M059J (cell line): ENCODE data around the gene BCAN. TPM values are rescaled to one million over a fixed set of nuclear protein-coding genes. Genes with fewer than 3 reads are reported as not detected.

ENCODE experiments used
- DNase-seq: peaks from one replicate; pipeline ENCODE4 v3.0.0-alpha.2; 2012; ENCODE audit warnings: low read depth
- total RNA-seq: library from RNA; depleted of rRNA; stranded (reverse); fragments of >200 nt; shearing (Covaris generic); gene quantifications from 2 replicates; pipeline ENCODE4 v1.2.3, GENCODE V29; 2014

BCAN gene
- total RNA-seq, 1 experiment from 2014 or later = not detected

- peak; percentile 57 for DNase-seq
Observed at GRCh38 chr1:156662005-156662799, 20.3 kb downstream of the BCAN start.

GRCh38 chr1:156662800-156663055, 20.8 kb downstream of the BCAN start:
- no peak for DNase-seq

DNA sequence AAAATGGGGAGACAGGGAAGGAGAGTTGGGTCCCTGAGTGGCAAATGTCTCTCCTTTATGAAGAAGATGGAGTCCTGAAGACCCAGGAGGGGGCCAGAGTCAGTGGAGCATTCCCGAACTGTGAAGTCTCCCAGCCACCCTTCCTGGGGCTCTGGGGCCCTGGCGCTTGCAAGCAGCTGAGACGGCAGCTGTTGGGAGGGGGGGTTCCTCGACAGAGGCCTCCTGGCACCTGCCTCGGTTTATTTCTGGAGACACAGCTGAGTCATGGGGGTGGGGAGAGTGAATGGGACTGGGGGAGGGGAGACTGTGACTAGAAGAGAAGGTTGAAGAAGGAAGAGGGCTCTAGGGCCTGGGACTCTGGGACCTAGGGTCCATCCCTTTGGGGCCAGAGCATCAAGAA, 21.3 kb downstream of the BCAN start:
- DNase-seq = peak; percentile 45

DNA sequence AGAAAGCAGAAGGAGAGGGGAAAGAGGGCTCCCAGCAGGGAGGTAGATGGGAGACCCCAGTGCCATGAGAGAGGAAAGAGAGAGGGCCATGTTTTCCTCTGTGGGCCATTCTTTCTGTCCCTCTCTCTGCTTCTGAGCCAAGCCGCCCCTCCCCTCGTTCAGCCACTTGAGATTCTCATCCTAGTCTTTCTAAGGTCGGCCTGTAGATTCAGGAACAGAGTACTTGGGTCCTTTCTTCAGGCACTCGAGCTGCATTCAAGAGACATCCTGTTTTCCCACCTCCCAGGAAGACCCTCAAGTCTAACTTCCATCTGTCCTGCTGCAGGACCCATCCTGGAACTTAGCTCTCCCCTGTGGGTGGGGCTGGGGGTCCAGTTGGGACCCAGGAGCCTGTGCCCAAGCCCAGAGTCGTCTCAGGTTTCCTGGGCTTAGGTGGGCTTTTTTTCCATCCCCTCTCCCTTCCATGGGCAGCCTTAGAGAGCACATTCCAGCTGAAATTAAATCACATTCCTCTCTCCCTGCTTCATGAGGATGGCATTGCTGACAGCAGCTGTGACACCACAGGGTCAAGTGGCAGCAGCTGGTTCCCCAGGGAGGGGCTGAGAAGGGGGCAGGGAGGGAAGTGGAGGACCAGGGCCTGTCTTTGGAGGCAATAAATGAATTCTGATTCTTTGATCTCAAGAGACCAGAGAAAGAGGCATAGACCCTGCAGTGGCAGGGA, 22.3 kb downstream of the BCAN start:
- DNase-seq = peak; percentile 41

DNA sequence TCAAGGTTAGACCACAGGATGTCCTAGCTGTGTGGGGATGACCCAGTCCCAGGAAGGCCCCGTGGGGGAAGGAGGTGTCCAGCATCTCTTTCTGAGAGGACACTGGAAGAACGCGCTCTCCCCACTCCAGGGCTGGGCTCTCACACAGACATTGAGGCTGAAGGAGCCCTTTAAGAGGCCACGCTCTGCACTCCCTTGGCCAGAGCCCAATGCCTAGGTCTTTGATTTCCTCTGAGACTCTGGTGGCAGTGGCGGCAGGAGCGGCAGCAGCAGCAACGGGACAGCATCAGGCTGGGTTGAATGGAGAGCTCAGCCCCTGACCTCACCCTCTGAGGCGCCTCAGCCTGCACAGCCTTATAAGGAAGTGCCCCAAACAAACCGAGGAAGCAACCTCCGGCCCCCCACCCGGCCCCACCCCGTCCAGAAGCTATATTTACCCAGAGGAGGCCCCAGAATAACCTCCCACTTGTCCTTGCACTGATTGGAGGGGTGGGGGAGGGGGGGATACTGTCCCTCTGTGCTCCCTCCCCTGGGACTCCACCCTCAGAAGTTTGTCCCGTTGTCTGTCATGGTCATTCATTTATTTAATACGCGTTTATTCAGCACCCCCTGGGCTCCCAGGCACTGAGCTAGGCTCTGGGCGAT, 23.0 kb downstream of the BCAN start:
- DNase-seq = no peak

DNA sequence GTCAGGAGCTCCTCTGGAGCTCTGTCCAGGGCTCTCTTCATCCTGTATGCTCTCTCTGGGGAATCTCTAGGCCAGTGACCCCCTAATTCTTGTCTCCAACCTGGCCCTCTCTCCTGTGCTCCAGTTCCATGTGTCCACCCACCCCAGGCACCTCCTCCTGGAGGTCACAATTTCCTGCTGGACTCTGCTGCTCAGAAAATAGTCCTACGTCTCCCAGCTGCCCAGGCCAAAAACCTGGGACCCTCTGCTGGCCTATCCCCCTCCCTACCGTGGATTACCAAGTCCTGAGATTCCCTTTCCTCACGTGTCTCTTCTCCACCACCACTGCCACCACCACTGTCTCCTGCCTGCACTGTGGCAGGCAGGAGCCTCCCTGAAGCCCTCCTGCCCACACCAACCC, 23.6 kb downstream of the BCAN start:
- DNase-seq = no peak

DNA sequence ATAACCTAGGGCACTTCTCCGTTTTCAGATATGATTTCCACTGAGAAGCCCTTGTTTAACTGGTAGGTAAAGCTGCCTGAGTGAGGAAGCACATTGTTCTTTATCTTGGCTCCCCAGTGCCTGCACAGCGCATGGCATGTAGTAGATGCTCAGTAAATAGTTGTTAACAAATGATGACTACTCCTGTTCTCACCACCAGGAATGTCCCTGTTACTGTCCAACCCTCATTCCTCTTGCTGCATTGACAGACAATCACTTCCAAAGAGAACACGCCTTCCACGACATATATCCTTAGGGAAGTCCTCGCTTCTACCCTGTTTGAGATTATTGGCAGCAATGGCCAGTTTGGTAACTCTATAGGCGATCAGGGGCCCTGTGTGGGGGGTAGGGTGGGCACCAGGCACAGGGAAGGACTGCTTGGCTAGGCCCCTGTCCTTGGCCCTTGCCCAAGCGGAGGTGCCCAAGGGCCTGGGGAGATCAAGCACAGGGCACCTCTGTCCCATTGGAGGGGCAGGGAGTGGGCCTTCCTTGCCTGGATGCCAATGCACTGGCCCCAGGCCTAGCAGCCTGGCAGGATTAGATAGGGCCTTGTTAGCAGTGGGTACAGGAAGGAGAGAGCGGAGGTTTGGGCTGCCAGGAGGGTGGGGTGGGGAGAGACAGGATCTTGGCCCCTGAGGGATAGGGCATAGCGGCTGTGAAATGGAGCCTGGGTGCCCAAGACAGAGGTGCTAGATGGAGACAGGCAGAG, 25.1 kb downstream of the BCAN start:
- DNase-seq = no peak

DNA sequence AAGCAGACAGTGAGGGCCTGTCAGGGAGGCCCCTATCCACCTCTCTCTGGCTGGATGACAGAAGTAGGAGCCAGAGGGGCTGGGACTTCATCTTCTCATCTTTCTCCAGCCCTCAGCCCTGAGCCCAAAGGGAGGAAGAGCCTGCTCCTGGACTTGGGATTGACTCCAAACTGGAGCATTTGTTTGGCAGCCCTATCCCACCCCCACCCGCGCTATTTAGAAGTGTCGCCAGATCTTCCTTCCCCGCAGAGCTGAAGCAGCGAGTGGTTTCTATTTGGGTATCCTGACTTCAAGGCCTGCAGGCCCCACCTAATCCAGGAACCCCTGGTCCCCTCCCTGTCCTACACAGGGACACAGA, 25.7 kb downstream of the BCAN start:
- no peak for DNase-seq

DNA sequence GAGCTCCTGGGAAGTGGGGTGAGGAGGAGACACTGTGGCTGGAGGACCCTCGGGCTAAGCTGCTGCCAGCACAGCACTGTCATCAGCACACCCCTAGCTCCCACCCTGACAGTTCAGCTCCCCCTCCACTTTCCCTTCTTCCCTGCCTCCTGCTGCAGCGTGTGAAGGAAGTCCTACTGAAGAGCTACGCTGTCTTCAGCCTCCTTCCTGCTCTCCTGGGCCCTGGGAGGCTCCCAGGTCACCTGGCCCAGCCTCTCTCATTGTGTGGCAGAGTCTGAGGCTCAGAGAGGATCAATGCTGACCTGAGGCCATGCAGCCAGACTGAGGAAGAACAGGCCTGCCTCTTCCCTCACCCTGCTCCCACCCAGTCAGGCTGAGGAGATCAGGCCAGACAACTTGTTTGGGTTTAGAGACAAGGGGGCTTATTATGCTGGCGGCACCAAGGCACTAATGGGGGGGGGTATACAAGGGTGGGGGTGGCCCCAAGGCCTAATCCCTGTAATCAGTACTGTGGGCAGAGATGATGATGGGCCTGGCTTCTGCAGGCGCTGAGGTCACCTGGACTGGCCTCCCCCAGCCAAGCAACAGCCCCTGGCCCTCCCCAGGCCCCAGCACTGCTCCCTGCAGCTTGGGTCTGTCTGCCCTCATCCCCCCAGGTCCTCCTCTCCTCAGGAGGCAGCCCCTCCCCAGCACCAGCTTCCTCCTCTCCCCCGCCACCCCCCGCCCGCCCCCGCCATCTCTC, 26.2 kb downstream of the BCAN start:
- DNase-seq = no peak

DNA sequence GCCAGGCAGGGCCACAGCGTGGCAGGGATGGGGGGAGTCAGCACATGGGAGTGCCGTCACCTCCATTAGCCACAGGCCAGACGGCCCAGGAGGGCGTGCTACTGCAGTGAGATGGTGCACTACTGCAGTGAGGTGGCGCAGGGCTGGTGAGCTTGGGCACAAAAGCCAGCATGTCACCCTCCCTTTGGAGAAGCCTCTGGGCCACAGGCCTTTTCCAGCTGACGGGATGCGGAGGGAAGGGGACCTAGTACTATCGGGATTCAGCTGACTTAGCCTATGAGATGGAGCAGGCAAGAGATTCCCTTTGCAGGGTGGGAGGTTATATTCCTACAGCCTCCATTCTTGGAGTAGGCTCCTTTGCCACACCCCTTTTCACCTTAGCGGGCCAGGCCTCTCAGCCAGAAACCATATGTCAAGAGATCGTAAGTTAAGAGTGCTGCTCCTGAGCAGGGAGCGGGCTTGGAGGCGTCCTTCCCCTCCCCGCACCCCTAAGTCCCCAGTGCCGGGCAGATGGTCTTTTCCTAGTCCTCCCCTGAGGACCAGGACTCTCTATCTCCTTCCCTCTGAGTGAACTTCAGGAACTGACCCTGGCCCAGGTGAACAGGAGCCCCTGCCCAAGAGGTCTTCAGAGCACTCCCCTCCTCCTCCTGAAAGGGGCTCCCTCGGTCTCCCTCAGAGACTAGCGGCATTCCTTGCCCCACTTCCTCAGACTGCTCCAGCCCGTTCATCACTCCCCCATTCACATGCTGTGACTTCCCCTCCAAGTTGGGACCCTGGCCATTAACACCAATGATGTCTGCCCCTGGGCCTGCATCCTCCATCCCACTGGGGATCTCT, 27.1 kb downstream of the BCAN start:
- DNase-seq = no peak

- no peak for DNase-seq
Observed at GRCh38 chr1:156669794-156670193, 27.9 kb downstream of the BCAN start.

GRCh38 chr1:156670359-156670758, 28.4 kb downstream of the BCAN start:
- no peak for DNase-seq

DNA sequence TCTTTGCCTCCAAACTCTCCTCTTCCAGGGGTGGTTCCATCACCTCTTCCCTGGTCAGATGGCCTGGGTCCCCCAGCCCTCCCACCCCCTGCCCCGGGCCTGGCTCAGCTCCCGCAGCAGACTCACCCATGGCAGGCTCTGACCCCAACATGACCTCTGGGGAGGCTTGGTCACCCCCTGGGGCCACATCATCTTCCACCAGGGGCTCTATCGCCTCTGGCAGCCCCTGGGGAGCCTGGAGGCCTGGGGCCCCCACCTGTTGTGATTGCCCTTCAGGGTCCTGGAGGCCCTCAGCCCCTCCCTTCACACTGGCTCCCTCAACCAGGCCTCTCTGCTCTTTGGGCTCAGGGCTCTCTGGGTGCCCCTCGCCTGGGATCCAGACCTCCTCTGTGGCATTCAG, 28.9 kb downstream of the BCAN start:
- DNase-seq = no peak

GRCh38 chr1:156671804-156672203, 29.9 kb downstream of the BCAN start:
- DNase-seq = no peak

- DNase-seq = peak; percentile 55
Observed at GRCh38 chr1:156673387-156674121, 31.6 kb downstream of the BCAN start.

GRCh38 chr1:156675210-156676113, 33.5 kb downstream of the BCAN start:
- no peak for DNase-seq

- DNase-seq = no peak
Observed at GRCh38 chr1:156676114-156676819, 34.4 kb downstream of the BCAN start.

DNA sequence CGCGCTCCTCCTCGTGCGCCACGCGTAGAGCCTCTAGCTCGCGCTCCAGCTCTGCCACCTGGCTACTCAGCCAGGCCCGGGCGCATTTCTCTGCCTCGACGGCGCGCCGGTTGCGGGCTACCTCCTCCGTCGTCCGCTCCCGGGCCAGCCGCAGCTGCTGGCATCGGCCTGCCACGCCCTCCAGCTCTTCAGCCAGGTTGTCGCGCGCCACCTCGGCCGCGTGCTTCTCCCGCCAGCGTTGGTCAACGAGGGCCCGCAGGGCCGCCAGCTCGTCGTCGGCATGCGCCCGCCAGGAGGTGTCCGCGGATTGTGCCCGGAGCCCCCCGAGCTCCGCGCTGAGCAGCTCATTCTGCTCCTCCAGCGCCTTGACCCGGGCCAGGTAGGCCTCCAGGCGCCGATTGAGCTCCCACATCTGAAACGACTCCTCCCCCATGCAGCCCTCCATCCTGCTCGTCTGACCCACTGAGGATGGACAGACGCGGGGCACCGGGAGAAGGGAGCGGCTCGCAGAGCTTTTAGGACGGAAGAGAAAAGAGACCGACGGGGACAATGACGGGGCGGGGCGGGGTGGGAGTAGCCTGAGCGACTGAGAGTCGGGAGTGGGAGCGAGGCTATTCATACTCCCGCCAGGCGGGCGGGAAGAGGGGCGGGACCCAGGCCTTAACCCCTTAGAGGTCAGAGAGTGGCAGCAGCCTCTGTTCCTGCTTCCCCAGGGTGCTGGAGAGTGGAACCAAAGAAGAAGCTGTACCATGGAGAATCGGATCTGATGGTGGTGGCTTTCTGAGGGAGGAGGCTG, 35.1 kb downstream of the BCAN start, which contains the start of gene NES:
Gene NES (minus strand): TSS at position 588 of the 796 bp plus-strand sequence. CDS start 143 bp downstream, at position 445.
- no peak for DNase-seq
